Upper lobe of left lung (tissue), 6 donors: Measurements from ENCODE around the gene KCTD7. TPM values are rescaled to one million over a fixed set of nuclear protein-coding genes. Genes with fewer than 3 reads are reported as not detected.
"Not testable (repeated sequence)": the region's sequence is repeated elsewhere in the genome, so short reads cannot be mapped to it uniquely, and the experiment has no call there.

ENCODE experiments used
- ATAC-seq, 2 donors: fragments of 200-7000 bp; cut with Tn5 transposase; one replicate each; pipeline ENCODE4 v1.9.1; 2022; ENCODE audit warnings: mild to moderate bottlenecking in 2 of 2, moderate library complexity in 2 of 2; ENCODE audit not compliant: low FRiP score in 2 of 2
- DNase-seq, 2 donors: peaks; one replicate each; pipeline ENCODE4 v3.0.0-alpha.2; 2019 to 2020
- H3K27ac ChIP-seq, 4 donors: fragments of 200-600 bp; sonication (generic); one replicate each; pipeline ENCODE4 v1.5.1; 2016 to 2019
- H3K27me3 ChIP-seq, 4 donors: fragments of 200-600 bp; sonication (generic); one replicate each; pipeline ENCODE4 v1.5.1; 2017 to 2019
- H3K36me3 ChIP-seq, 4 donors: fragments of 200-600 bp; sonication (generic); one replicate each; pipeline ENCODE4 v1.5.1; 2016 to 2019
- H3K4me1 ChIP-seq, 4 donors: fragments of 200-600 bp; sonication (generic); one replicate each; pipeline ENCODE4 v1.5.1; 2018 to 2019
- H3K4me3 ChIP-seq, 4 donors: fragments of 200-600 bp; sonication (generic); one replicate each; pipeline ENCODE4 v1.5.1; 2017 to 2019; ENCODE audit warnings: mild to moderate bottlenecking in 2 of 4, moderate library complexity in 1 of 4
- H3K9me3 ChIP-seq, 4 donors: fragments of 200-600 bp; sonication (generic); one replicate each; pipeline ENCODE4 v1.5.1; 2018 to 2019
- CTCF ChIP-seq, 6 experiments: fragments of 450-650 bp in 4 of 6; fragments of 200-600 bp in 2 of 6; sonication (generic) in 2 of 6; IDR thresholded peaks; one replicate each; pipeline ENCODE4 v1.5.1; 2016 to 2019; ENCODE audit warnings: antibody characterized with exemption in 6 of 6
- EP300 ChIP-seq, 4 donors: sonication (generic); formaldehyde crosslinking; IDR thresholded peaks; one replicate each; pipeline ENCODE4 v1.5.1; 2017; ENCODE audit warnings: antibody characterized with exemption in 4 of 4, control low read depth in 2 of 4
- POLR2A ChIP-seq, 4 donors: fragments of 450-650 bp; IDR thresholded peaks; one replicate each; pipeline ENCODE4 v1.5.1; 2016 to 2017; ENCODE audit warnings: antibody characterized with exemption in 4 of 4, mild to moderate bottlenecking in 2 of 4
- POLR2AphosphoS5 ChIP-seq, 2 donors: sonication (generic); formaldehyde crosslinking; IDR thresholded peaks; one replicate each; pipeline ENCODE4 v1.5.1; 2017; ENCODE audit warnings: antibody characterized with exemption in 2 of 2
- WGBS, 2 donors: methylation state at CpG; one replicate each; pipeline ENCODE4 v1.1.5; 2017 to 2018; 5-methylcytosine and 5-hydroxymethylcytosine counted together
- total RNA-seq, 6 donors: library from RNA; depleted of rRNA in 4 of 6; stranded (reverse); fragments of >200 nt in 4 of 6; gene quantifications; one replicate each; pipeline versions ENCODE4 v1.1.0 to v1.2.1, GENCODE V29; 2016 to 2021
- donor health status: DM: no; HTN: no; CAD: no; lungs with moderate emphysema.
- donor health status: DM: no; HTN: yes; CAD: no; lungs with severe emphysema.

Gene KCTD7
- total RNA-seq, 6 donors from 2014 or later: 6.1 to 38.8 (median 13.5) TPM

- Histone ChIP-seq H3K9me3 (no peaks in the 10 kb centered on the region), H3K4me3 (no peak overlapping the region), H3K36me3 (no peaks in the 10 kb centered on the region), H3K4me1 (no peaks in the 10 kb centered on the region), H3K27me3 (no peaks in the 10 kb centered on the region), H3K27ac (no peak overlapping the region)
- no peak for DNase-seq
- no peak for ATAC-seq
- 91% methylated on average over 8 of the region's 8 CpGs for WGBS, 2 donors
- TF ChIP-seq CTCF (IDR thresholded peaks at IDR 0.05) (no peak), POLR2A (IDR thresholded peaks at IDR 0.05) (no peak), EP300 (IDR thresholded peaks at IDR 0.05) (no peak), POLR2AphosphoS5 (IDR thresholded peaks at IDR 0.05) (no peak)
These were observed 11.4 kb upstream of the KCTD7 start for GRCh38 chr7:66617295-66617694.

DNA sequence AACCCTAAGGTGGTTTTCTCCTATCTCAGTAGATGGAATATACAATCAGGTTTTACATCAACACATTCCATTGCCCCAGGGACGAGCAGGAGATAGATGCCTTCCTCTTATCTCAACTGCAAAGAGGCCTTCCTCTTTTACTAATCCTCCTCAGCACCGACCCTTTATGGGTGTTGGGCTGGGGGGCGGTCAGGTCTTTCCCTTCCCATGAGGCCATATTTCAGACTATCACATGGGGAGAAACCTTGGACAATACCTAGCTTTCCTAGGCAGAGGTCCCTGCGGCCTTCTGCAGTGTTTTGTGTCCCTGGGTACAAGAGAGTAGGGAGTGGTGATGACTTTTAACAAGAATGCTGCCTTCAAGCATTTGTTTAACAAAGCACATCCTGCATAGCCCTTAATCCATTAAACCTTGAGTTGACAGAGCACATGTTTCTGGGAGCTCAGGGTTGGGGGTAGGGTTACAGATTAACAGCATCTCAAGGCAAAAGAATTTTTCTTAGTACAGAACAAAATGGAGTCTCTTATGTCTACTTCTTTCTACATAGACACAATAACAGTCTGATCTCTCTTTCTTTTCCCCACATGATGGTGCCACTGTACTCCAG is 9.2 kb upstream of the KCTD7 start:
- not testable (repeated sequence) for ATAC-seq, DNase-seq, H3K27me3 ChIP-seq, H3K27ac ChIP-seq, H3K4me3 ChIP-seq, H3K4me1 ChIP-seq, H3K36me3 ChIP-seq, H3K9me3 ChIP-seq
- WGBS, 2 donors: 52 to 66% methylated on average over 4 of the region's 4 CpGs

- no peak overlapping the region for H3K4me3 ChIP-seq
- H3K27me3 ChIP-seq: no peaks in the 10 kb centered on the region
- no peak for DNase-seq
- TF ChIP-seq EP300 (IDR thresholded peaks at IDR 0.05): no peak
- TF ChIP-seq POLR2AphosphoS5 (IDR thresholded peaks at IDR 0.05): no peak
- no peak for TF ChIP-seq POLR2A (IDR thresholded peaks at IDR 0.05)
- no peak for TF ChIP-seq CTCF (IDR thresholded peaks at IDR 0.05)
- ATAC-seq: no peak
- H3K9me3 ChIP-seq: no peaks in the 10 kb centered on the region
- no peaks in the 10 kb centered on the region for H3K36me3 ChIP-seq
- 80 to 88% methylated on average over 3 of the region's 3 CpGs for WGBS, 2 donors
- no peak overlapping the region for H3K27ac ChIP-seq
- peaks cover 14 to 22% (median 19%) of the 10 kb centered on the region in 4 donors for H3K4me1 ChIP-seq
These were observed 2.2 kb upstream of the KCTD7 start for GRCh38 chr7:66626331-66626934.

GRCh38 chr7:66627151-66627681 is 1.5 kb upstream of the KCTD7 start:
- H3K4me3 ChIP-seq: peak overlapping the region in 2 of 4 donors; percentile 74 to 82
- peak in 1 of 2 donors; percentile 0 for ATAC-seq

DNA sequence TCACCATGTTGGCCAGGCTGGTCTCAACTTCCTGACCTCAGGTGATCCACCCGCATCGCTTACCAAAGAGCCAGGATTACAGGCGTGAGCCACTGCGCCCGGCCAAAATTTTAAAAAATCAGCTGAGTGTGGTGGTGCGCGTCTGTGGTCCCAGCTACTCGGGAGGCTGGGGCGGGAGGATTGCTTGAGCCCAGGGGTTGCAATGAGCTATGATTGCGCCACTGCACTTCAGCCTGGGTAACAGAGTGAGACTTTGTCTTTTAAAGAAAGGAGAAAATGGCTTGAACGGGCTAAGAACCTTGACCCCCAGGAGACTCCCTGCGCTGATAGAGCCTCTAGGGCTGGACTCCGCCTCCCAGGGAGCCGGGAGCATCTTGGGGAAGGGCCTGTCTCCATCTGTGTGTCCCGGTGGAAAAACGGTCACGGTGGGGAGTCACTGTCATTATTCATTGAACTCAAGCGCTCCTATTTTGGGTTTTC is 760 bp upstream of the KCTD7 start:
- Histone ChIP-seq H3K4me1 (peaks cover 14 to 28% (median 26%) of the 10 kb centered on the region in 4 donors), H3K9me3 (no peaks in the 10 kb centered on the region), H3K36me3 (no peaks in the 10 kb centered on the region), H3K27me3 (no peaks in the 10 kb centered on the region), H3K4me3 (peak overlapping the region; percentile 72 to 89 (median 78)), H3K27ac (peak overlapping the region; percentile 93 to 98 (median 96))
- DNase-seq: peak in 1 of 2 donors; percentile 43
- peak; percentile 19 to 35 for ATAC-seq
- 2 to 6% methylated on average over 8 to 18 of the region's 18 CpGs for WGBS, 2 donors
- no peak for TF ChIP-seq POLR2A (IDR thresholded peaks at IDR 0.05)
- no peak for TF ChIP-seq CTCF (IDR thresholded peaks at IDR 0.05)
- no peak for TF ChIP-seq POLR2AphosphoS5 (IDR thresholded peaks at IDR 0.05)
- no peak for TF ChIP-seq EP300 (IDR thresholded peaks at IDR 0.05)

More at GRCh38 chr7:66627151-66627681, 1.5 kb upstream of the KCTD7 start:
- no peak for TF ChIP-seq POLR2A (IDR thresholded peaks at IDR 0.05)
- peak in 1 of 2 donors; percentile 22 for DNase-seq
- H3K27ac ChIP-seq: peak overlapping the region in 2 of 4 donors; percentile 97 to 98
- no peaks in the 10 kb centered on the region for H3K9me3 ChIP-seq
- no peaks in the 10 kb centered on the region for H3K27me3 ChIP-seq
- no peaks in the 10 kb centered on the region for H3K36me3 ChIP-seq
- peaks cover 14 to 28% (median 25%) of the 10 kb centered on the region in 4 donors for H3K4me1 ChIP-seq
- 58 to 61% methylated on average over 10 of the region's 10 CpGs for WGBS, 2 donors
